GM23338 (cell line): ENCODE measurements around the gene PTPRB.

Experiments used
- CREB1 ChIP-seq: fragments of 250-450 bp; sonication (Bioruptor Pico); IDR thresholded peaks from 2 replicates; pipeline ENCODE4 v1.5.0; 2020; ENCODE audit warnings: low read depth, mild to moderate bottlenecking, moderate library complexity
- CTCF ChIP-seq, 2 experiments: fragments of 200-600 bp in 1 of 2; sonication (generic) in 1 of 2; conservative IDR thresholded peaks; 2 replicates each; pipeline versions ENCODE4 v1.5.1 to v1.6.1; 2016 to 2017; ENCODE audit warnings: antibody characterized with exemption in 2 of 2, low read depth in 2 of 2, mild to moderate bottlenecking in 2 of 2, moderate library complexity in 1 of 2
- EZH2 ChIP-seq: fragments of 200-600 bp; sonication (generic); IDR thresholded peaks from one replicate; pipeline ENCODE4 v1.8.0; 2017; ENCODE audit warnings: antibody characterized with exemption, mild to moderate bottlenecking, low read depth; ENCODE audit not compliant: unreplicated experiment
- JUNB ChIP-seq: IDR thresholded peaks from one replicate; pipeline ENCODE4 v1.6.1; 2016; ENCODE audit warnings: antibody characterized with exemption; ENCODE audit not compliant: unreplicated experiment
- POLR2AphosphoS5 ChIP-seq: IDR thresholded peaks from 2 replicates; pipeline ENCODE4 v1.6.1; 2016; ENCODE audit warnings: antibody characterized with exemption, low read depth
- REST ChIP-seq: IDR thresholded peaks from one replicate; pipeline ENCODE4 v1.6.1; 2018; ENCODE audit warnings: antibody characterized with exemption; ENCODE audit not compliant: unreplicated experiment
- ZNF331 ChIP-seq: fragments of 250-450 bp; sonication (Bioruptor Pico); IDR thresholded peaks from 2 replicates; pipeline ENCODE4 v1.5.0; 2020; ENCODE audit warnings: low read depth, mild to moderate bottlenecking, moderate library complexity

GRCh38 chr12:70577283-70577634 is 60.0 kb downstream of the PTPRB start:
- TF ChIP-seq CTCF (conservative IDR thresholded peaks at IDR 0.05; ENCODE audit: low read depth in 2 of 2) (no peak), POLR2AphosphoS5 (no peak), EZH2 (no peak), REST (no peak), JUNB (no peak), ZNF331 (no peak), CREB1 (CRISPR knock-in tag) (no peak)
